Mucosa of descending colon (tissue), 3 donors: ENCODE measurements around the gene PADI1. TPM values are rescaled to one million over a fixed set of nuclear protein-coding genes. Genes with fewer than 3 reads are reported as not detected.

ENCODE experiments used
- ATAC-seq: fragments of 200-7000 bp; cut with Tn5 transposase; one replicate; pipeline ENCODE4 v1.9.1; 2020; ENCODE audit warnings: mild to moderate bottlenecking, moderate library complexity
- DNase-seq, 3 donors: peaks; one replicate each; pipeline ENCODE4 v3.0.0-alpha.2; 2020
- H3K36me3 ChIP-seq: fragments of 200-600 bp; one replicate; pipeline ENCODE4 v1.8.0; 2021; ENCODE audit warnings: low read depth, mild to moderate bottlenecking
- H3K4me1 ChIP-seq: fragments of 200-600 bp; one replicate; pipeline ENCODE4 v1.8.0; 2021; ENCODE audit warnings: low read depth, mild to moderate bottlenecking
- H3K4me3 ChIP-seq: fragments of 200-600 bp; one replicate; pipeline ENCODE4 v1.8.0; 2021; ENCODE audit warnings: mild to moderate bottlenecking
- H3K9me3 ChIP-seq: fragments of 200-600 bp; one replicate; pipeline ENCODE4 v1.8.0; 2021; ENCODE audit warnings: mild to moderate bottlenecking
- intact Hi-C, 2 donors: fragments of 100-400 bp; cut with DNase I in 1 of 2; cut with micrococcal nuclease in 1 of 2; formaldehyde crosslinking; loops; one replicate each; pipeline versions ENCODE4 v1.11.0 to v1.11.1; 2022; cut with DNase I, micrococcal nuclease
- total RNA-seq, 3 donors: library from RNA; stranded (reverse); fragmentation: NEBNext Ultra II Directional in 2 of 3; extraction: Animal tissue kit (Norgen Biotek cat#: 25700) in 2 of 3; gene quantifications; one replicate each; pipeline versions ENCODE4 v1.2.1 to v1.2.4, GENCODE V29; 2021 to 2023
- TF ChIP-seq, protein P1 (sequence below): fragments of 200-600 bp; IDR thresholded peaks from one replicate; pipeline ENCODE4 v1.8.0; 2022; ENCODE audit warnings: antibody characterized with exemption, mild to moderate bottlenecking
- donor health status: DM: no; HTN: no; CAD: no; lungs with moderate emphysema.
- donor health status: DM: no; HTN: no; CAD: no.
- donor health status: DM: no; HTN: yes; CAD: no.

PADI1 gene
- total RNA-seq, 3 donors from 2014 or later = 0.25 to 0.65 (median 0.38) TPM

DNA sequence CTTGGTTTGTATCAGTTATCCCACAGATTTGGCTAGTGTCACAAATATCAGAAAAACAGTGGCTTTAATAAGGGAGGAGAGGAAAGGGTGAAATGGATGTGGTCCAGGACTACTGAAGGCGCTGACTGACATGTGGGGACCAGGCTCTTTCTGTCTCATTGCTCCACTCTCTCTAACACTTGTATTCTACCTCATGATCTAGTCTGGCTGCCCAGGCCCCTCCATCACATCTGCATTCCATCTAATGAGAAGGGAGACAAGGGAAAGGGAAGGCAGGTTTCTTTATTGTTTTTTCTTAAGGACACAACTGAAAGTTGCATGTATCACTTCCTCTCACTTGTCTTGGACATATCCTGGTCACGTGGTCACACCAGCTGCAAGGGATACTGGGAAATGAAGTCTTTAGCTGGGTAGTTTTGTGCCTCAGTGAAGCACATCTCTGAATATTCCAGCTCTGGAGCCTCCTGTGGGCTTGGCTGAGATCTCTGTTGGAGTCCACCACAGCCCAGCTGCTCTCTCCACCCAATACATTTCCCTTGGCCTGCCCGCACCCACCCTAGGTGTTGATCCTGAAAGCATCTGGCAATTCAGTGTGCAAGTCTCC is 43.7 kb upstream of the PADI1 start:
- Histone ChIP-seq H3K4me3 (no peak overlapping the region), H3K9me3 (peaks cover under 1% of the 10 kb centered on the region), H3K4me1 (no peaks in the 10 kb centered on the region), H3K36me3 (no peaks in the 10 kb centered on the region)
- DNase-seq (no peak), ATAC-seq (peak; percentile 21)
- intact Hi-C loops = no loop called here
- TF ChIP-seq, protein P1, sequence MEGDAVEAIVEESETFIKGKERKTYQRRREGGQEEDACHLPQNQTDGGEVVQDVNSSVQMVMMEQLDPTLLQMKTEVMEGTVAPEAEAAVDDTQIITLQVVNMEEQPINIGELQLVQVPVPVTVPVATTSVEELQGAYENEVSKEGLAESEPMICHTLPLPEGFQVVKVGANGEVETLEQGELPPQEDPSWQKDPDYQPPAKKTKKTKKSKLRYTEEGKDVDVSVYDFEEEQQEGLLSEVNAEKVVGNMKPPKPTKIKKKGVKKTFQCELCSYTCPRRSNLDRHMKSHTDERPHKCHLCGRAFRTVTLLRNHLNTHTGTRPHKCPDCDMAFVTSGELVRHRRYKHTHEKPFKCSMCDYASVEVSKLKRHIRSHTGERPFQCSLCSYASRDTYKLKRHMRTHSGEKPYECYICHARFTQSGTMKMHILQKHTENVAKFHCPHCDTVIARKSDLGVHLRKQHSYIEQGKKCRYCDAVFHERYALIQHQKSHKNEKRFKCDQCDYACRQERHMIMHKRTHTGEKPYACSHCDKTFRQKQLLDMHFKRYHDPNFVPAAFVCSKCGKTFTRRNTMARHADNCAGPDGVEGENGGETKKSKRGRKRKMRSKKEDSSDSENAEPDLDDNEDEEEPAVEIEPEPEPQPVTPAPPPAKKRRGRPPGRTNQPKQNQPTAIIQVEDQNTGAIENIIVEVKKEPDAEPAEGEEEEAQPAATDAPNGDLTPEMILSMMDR = no peak

DNA sequence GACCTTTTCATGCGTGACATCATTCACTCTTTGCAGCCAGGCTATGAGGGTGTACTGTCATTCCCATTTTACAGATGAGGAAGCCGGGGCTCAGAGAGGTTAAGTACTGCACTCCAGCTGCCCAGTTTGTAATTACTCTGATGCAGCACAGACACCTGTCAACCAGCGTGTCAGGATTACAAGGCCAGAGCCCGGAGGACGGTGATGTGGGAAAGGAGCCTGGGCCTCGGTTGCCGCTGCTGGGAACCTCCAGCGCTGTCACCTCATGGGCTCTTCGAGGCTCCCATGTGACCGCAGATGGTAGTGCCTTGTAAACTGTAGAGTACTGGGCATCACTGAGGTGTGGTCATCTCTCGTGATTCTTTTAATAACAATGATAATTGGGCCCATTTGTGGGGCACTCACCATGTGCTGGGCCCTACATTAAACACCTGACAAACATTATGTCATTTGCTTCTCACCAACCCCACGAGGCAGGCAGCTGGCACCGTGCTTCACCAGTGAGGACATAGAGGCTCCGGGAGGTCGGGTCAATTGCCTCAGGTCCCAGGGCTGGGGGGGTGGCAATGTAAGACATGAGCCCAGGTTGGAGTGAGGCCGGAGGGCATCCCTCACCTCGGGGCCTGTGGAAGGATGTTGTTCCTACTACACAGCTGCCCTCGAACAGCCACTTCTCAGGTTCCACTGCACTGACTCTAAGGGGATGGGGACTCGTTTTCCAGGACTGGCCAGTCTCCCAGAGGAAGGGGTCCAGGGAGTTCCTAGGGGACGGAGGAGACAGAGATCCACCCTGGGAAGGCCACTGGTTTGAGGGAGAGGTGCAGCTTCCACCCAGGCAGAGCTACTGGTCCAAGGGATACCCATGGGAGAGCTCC is 42.8 kb upstream of the PADI1 start:
- no peaks in the 10 kb centered on the region for H3K4me1 ChIP-seq
- ATAC-seq = no peak
- H3K36me3 ChIP-seq = no peaks in the 10 kb centered on the region
- TF ChIP-seq, protein P1 = no peak
- no peak overlapping the region for H3K4me3 ChIP-seq
- no peak for DNase-seq
- intact Hi-C loops = no loop called here
- H3K9me3 ChIP-seq = no peaks in the 10 kb centered on the region

DNA sequence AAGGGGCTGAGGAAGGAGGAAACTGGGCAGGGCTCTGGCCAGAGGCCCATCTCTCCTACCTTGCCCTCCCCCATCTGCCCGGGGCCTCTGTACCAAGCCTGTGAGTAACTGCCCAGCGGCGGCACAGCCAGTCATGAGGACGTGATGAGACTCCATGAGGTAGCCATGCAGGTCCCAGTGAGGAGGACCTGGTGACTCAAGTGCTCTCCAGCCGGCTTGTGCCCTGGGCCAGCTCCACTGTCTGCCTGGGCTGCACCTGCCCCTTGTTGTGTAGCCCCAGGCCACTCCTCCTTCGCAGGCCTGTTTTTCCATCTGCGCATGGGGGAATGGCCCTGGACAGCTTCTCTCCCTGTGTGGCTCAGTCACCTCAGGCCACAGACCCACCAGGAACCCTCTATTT is 42.0 kb upstream of the PADI1 start:
- ATAC-seq (no peak), DNase-seq (no peak)
- H3K9me3 ChIP-seq = no peaks in the 10 kb centered on the region
- H3K4me3 ChIP-seq = no peak overlapping the region
- no peaks in the 10 kb centered on the region for H3K4me1 ChIP-seq
- TF ChIP-seq, protein P1 = no peak
- intact Hi-C loops = no loop called here
- H3K36me3 ChIP-seq = no peaks in the 10 kb centered on the region

DNA sequence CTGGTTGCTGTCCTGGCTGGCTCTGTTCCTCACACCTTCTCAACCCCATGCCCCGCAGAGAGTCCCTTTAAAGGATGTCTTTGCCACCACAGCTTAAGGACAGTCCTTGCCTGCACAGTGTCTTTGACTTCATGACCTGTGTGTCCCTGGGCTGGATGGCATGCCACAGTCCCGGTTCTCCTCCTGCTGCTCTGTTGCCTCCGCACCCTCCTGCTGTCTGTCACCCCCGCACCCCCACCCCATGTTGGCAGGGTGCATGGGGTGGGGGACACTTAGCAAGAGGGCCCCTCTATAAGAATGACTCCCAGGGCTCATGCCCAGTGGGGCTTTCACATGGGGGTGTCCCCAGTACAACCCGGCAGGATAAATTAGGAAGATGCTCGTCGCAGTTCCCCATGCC is 41.6 kb upstream of the PADI1 start:
- H3K36me3 ChIP-seq = no peaks in the 10 kb centered on the region
- TF ChIP-seq, protein P1 = no peak
- ATAC-seq (no peak), DNase-seq (no peak)
- intact Hi-C loops = no loop called here
- H3K4me1 ChIP-seq = no peaks in the 10 kb centered on the region
- H3K4me3 ChIP-seq = no peak overlapping the region
- no peaks in the 10 kb centered on the region for H3K9me3 ChIP-seq

DNA sequence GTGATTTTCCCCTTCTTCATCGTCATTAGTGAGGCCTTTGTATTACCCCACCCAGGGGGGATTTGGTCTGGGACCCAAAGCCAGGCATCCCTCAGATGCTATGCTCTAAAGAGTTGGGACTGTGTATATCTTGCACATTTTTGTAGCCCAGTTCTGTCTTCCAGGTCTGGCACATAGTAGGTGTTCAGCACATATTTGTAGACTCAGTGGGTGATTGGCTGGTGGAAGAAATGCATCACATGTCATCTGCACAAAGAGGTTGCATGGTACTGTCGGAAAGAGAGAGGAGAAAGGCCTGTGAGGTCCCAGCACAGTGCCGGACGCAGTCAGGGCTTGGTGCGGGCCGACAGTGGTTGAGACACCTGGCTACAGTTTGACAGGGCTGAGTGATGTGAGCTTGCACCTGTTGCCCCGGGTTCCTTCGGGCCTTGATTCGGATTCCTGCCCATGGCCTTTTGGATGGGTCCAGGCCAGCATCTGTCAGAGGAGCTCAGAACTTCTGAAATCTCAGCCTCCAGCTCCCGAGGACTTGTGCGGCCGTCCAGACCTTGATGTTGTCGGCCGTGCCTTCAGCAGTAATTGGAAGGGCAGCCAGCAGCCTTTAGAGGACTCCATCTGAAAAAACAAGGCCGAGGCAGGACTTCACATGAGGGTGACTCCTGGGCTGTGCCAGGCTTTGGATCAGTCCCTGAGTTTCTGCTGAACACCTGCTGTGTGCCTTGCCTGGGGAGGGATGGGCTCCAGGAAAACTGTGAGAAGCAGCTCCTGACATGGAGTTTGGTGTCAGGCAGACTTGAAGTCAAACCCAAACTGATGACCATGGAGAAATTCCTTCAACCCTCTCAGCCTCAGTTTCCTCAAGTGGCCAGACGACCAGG is 40.9 kb upstream of the PADI1 start:
- no peaks in the 10 kb centered on the region for H3K9me3 ChIP-seq
- TF ChIP-seq, protein P1 = no peak
- no peaks in the 10 kb centered on the region for H3K36me3 ChIP-seq
- ATAC-seq (no peak), DNase-seq (no peak)
- no peak overlapping the region for H3K4me3 ChIP-seq
- no peaks in the 10 kb centered on the region for H3K4me1 ChIP-seq
- intact Hi-C loops = no loop called here
